HCT116 (cell line): ENCODE data around the gene FOXD2.

Source experiments
- ATF3 ChIP-seq: IDR thresholded peaks from 2 replicates; pipeline ENCODE4 v1.6.1; 2012
- CTCF ChIP-seq, 3 experiments: fragments of 200-600 bp in 1 of 3; sonication (generic) in 1 of 3; IDR thresholded peaks in 2 of 3; conservative IDR thresholded peaks in 1 of 3; 2 replicates each; pipeline ENCODE4 v1.5.1; 2012 to 2017; ENCODE audit warnings: low read depth in 2 of 3, low read length in 2 of 3, antibody characterized with exemption in 1 of 3, borderline replicate concordance in 1 of 3, control low read depth in 1 of 3, mild to moderate bottlenecking in 1 of 3, mixed read lengths in 1 of 3, mixed run types in 1 of 3, moderate library complexity in 1 of 3; ENCODE audit not compliant: insufficient read depth in 1 of 3
- EZH2 ChIP-seq: fragments of 200-600 bp; sonication (generic); IDR thresholded peaks from 2 replicates; pipeline ENCODE4 v1.6.1; 2017; ENCODE audit warnings: antibody characterized with exemption, mixed run types
- EZH2phosphoT487 ChIP-seq: fragments of 200-600 bp; IDR thresholded peaks from 2 replicates; pipeline ENCODE4 v1.6.1; 2018; ENCODE audit warnings: antibody characterized with exemption, borderline replicate concordance
- MAX ChIP-seq: IDR thresholded peaks from 2 replicates; pipeline ENCODE4 v1.6.1; 2012
- POLR2A ChIP-seq: IDR thresholded peaks from 2 replicates; pipeline ENCODE4 v1.7.0; 2011; ENCODE audit warnings: borderline replicate concordance; ENCODE audit not compliant: insufficient read depth, insufficient read length; ENCODE audit errors: extremely low read depth
- POLR2AphosphoS5 ChIP-seq: IDR thresholded peaks from 2 replicates; pipeline ENCODE4 v1.6.1; 2011; ENCODE audit warnings: mild to moderate bottlenecking, low read depth, low read length, moderate library complexity
- RAD21 ChIP-seq: IDR thresholded peaks from 2 replicates; pipeline ENCODE4 v1.6.1; 2012; ENCODE audit warnings: low read depth, mild to moderate bottlenecking
- REST ChIP-seq: IDR thresholded peaks from 2 replicates; pipeline ENCODE4 v1.6.1; 2012; ENCODE audit warnings: low read depth
- SP1 ChIP-seq: IDR thresholded peaks from 2 replicates; pipeline ENCODE4 v1.6.1; 2012; ENCODE audit warnings: low read depth
- ZFX ChIP-seq: fragments of 450-650 bp; IDR thresholded peaks from 2 replicates; pipeline ENCODE4 v1.6.1; 2017
- ZNF274 ChIP-seq: fragments of 200-500 bp; sonication (Bioruptor generic); IDR thresholded peaks from 2 replicates; pipeline ENCODE4 v1.6.1; 2014; ENCODE audit warnings: mild to moderate bottlenecking, low read depth, low read length, inconsistent platforms

- no peak for TF ChIP-seq CTCF (IDR thresholded peaks at IDR 0.05 in 2 of 3, conservative IDR thresholded peaks at IDR 0.05 in 1 of 3; ENCODE audit: borderline replicate concordance in 1 of 3, insufficient read depth in 1 of 3, low read depth in 2 of 3, low read length in 2 of 3)
- no peak for TF ChIP-seq POLR2AphosphoS5
- no peak for TF ChIP-seq ZFX
- no peak for TF ChIP-seq RAD21
- no peak for TF ChIP-seq EZH2
- TF ChIP-seq ATF3: no peak
- TF ChIP-seq REST: no peak
- TF ChIP-seq ZNF274: no peak
- TF ChIP-seq POLR2A: no peak
- TF ChIP-seq EZH2phosphoT487: no peak
- TF ChIP-seq SP1: no peak
- TF ChIP-seq MAX: no peak
Measured at GRCh38 chr1:47474278-47475193, 36.7 kb downstream of the FOXD2 start.
